Neural crest cell (in vitro differentiated cells): ENCODE measurements around the gene TESMIN. TPM values are rescaled to one million over a fixed set of nuclear protein-coding genes. Genes with fewer than 3 reads are reported as not detected.

ENCODE experiments used
- DNase-seq: peaks from one replicate; pipeline ENCODE4 v3.0.0; 2021; ENCODE audit warnings: low read depth, mixed read lengths, low spot score
- H3K27ac Mint-ChIP-seq: one replicate; pipeline ENCODE4 v1.8.0; 2021; ENCODE audit warnings: mild to moderate bottlenecking, mixed read lengths; ENCODE audit not compliant: unreplicated experiment
- H3K27me3 Mint-ChIP-seq: 2 replicates; pipeline ENCODE4 v1.8.0; 2021; ENCODE audit warnings: low read depth, mild to moderate bottlenecking, mixed read lengths
- H3K36me3 Mint-ChIP-seq: 2 replicates; pipeline ENCODE4 v1.8.0; 2021; ENCODE audit warnings: low read depth, mild to moderate bottlenecking, mixed read lengths
- H3K4me1 Mint-ChIP-seq: 2 replicates; pipeline ENCODE4 v1.8.0; 2021; ENCODE audit warnings: mixed read lengths
- H3K4me3 Mint-ChIP-seq: one replicate; pipeline ENCODE4 v1.8.0; 2021; ENCODE audit warnings: mild to moderate bottlenecking, mixed read lengths
- H3K9me3 Mint-ChIP-seq: 2 replicates; pipeline ENCODE4 v1.8.0; 2021; ENCODE audit warnings: mixed read lengths
- CTCF ChIP-seq: fragments of 200-600 bp; sonication (generic); conservative IDR thresholded peaks from 2 replicates; pipeline ENCODE4 v1.5.0; 2021; ENCODE audit warnings: antibody characterized with exemption, mild to moderate bottlenecking
- total RNA-seq: library from RNA; stranded (reverse); gene quantifications from 2 replicates; pipeline ENCODE4 v1.2.1, GENCODE V29; 2021

TESMIN gene
- total RNA-seq, 1 donor from 2014 or later: 6.8 TPM

- no peaks in the 10 kb centered on the region for H3K36me3 Mint-ChIP-seq
- TF ChIP-seq CTCF: no peak
- H3K9me3 Mint-ChIP-seq: no peaks in the 10 kb centered on the region
- DNase-seq: no peak
- H3K4me3 Mint-ChIP-seq: no peak overlapping the region
- H3K27ac Mint-ChIP-seq: no peak overlapping the region
- peaks cover 5% of the 10 kb centered on the region for H3K27me3 Mint-ChIP-seq
- peaks cover 5% of the 10 kb centered on the region for H3K4me1 Mint-ChIP-seq
Observed at GRCh38 chr11:68775951-68776388, 24.6 kb upstream of the TESMIN start.

GRCh38 chr11:68774194-68774585, 22.9 kb upstream of the TESMIN start:
- no peak overlapping the region for H3K4me3 Mint-ChIP-seq
- no peaks in the 10 kb centered on the region for H3K4me1 Mint-ChIP-seq
- no peaks in the 10 kb centered on the region for H3K36me3 Mint-ChIP-seq
- no peaks in the 10 kb centered on the region for H3K9me3 Mint-ChIP-seq
- no peak overlapping the region for H3K27ac Mint-ChIP-seq
- DNase-seq: no peak
- TF ChIP-seq CTCF: no peak
- peaks cover 8% of the 10 kb centered on the region for H3K27me3 Mint-ChIP-seq

- no peak for TF ChIP-seq CTCF
- Mint-ChIP-seq H3K4me3 (no peak overlapping the region), H3K36me3 (no peaks in the 10 kb centered on the region), H3K27ac (no peak overlapping the region), H3K4me1 (no peaks in the 10 kb centered on the region), H3K9me3 (no peaks in the 10 kb centered on the region), H3K27me3 (peaks cover 8% of the 10 kb centered on the region)
- DNase-seq: no peak
Observed at GRCh38 chr11:68773521-68774193, 22.3 kb upstream of the TESMIN start.

GRCh38 chr11:68772936-68773335, 21.6 kb upstream of the TESMIN start:
- no peak overlapping the region for H3K4me3 Mint-ChIP-seq
- H3K36me3 Mint-ChIP-seq: no peaks in the 10 kb centered on the region
- peaks cover 8% of the 10 kb centered on the region for H3K27me3 Mint-ChIP-seq
- H3K27ac Mint-ChIP-seq: no peak overlapping the region
- no peak for DNase-seq
- TF ChIP-seq CTCF: no peak
- no peaks in the 10 kb centered on the region for H3K9me3 Mint-ChIP-seq
- H3K4me1 Mint-ChIP-seq: no peaks in the 10 kb centered on the region

- DNase-seq: no peak
- no peaks in the 10 kb centered on the region for H3K4me1 Mint-ChIP-seq
- H3K4me3 Mint-ChIP-seq: no peak overlapping the region
- no peak for TF ChIP-seq CTCF
- no peak overlapping the region for H3K27ac Mint-ChIP-seq
- no peaks in the 10 kb centered on the region for H3K36me3 Mint-ChIP-seq
- peaks cover 8% of the 10 kb centered on the region for H3K27me3 Mint-ChIP-seq
- H3K9me3 Mint-ChIP-seq: no peaks in the 10 kb centered on the region
Observed at GRCh38 chr11:68770781-68771180, 19.5 kb upstream of the TESMIN start.
